Left renal pelvis (tissue), 4 donors: ENCODE results near the gene MALRD1. TPM values are rescaled to one million over a fixed set of nuclear protein-coding genes. Genes with fewer than 3 reads are reported as not detected.
A peak's percentile ranks its signal among the peaks of the same experiment; 100 is the strongest.
"Not testable (repeated sequence)": the region's sequence is repeated elsewhere in the genome, so short reads cannot be mapped to it uniquely, and the experiment has no call there.

ENCODE experiments used
- DNase-seq, 4 donors: peaks; one replicate each; pipeline ENCODE4 v3.0.0-alpha.2; 2013; ENCODE audit warnings: low read depth in 4 of 4, low spot score in 3 of 4
- polyA plus RNA-seq, 4 donors: library from polyadenylated mRNA; unstranded; fragments of 120-200 nt; gene quantifications; one replicate each; pipeline ENCODE4 v1.2.1, GENCODE V29; 2013; ENCODE audit not compliant: insufficient read length in 4 of 4

Gene MALRD1
- polyA plus RNA-seq, 4 donors, result 2.0 to 3.4 (median 2.4) TPM

GRCh38 chr10:19469521-19469920 is 420.9 kb downstream of the MALRD1 start:
- no peak for DNase-seq

- DNase-seq, result no peak
Measured at GRCh38 chr10:19479854-19480253, 431.3 kb downstream of the MALRD1 start.

- no peak for DNase-seq
Measured at GRCh38 chr10:19480353-19480752, 431.8 kb downstream of the MALRD1 start.

- no peak for DNase-seq
Measured at GRCh38 chr10:19483421-19483820, 434.8 kb downstream of the MALRD1 start.

- peak; percentile 10 to 50 (median 30) for DNase-seq
Measured at GRCh38 chr10:19488592-19489280, 440.1 kb downstream of the MALRD1 start.

GRCh38 chr10:19491166-19491565 is 442.6 kb downstream of the MALRD1 start:
- DNase-seq, result no peak

- DNase-seq, result no peak
Measured at GRCh38 chr10:19493917-19494316, 445.3 kb downstream of the MALRD1 start.

- DNase-seq, result no peak
Measured at GRCh38 chr10:19497026-19497425, 448.4 kb downstream of the MALRD1 start.

- no peak for DNase-seq
Measured at GRCh38 chr10:19498393-19499290, 450.0 kb downstream of the MALRD1 start.

GRCh38 chr10:19499291-19499770 is 450.7 kb downstream of the MALRD1 start:
- DNase-seq, result no peak

- DNase-seq, result no peak
Measured at GRCh38 chr10:19500959-19501358, 452.4 kb downstream of the MALRD1 start.

- no peak for DNase-seq
Measured at GRCh38 chr10:19505320-19506312, 457.0 kb downstream of the MALRD1 start.

GRCh38 chr10:19510005-19510732 is 461.6 kb downstream of the MALRD1 start:
- DNase-seq, result not testable (repeated sequence)

- no peak for DNase-seq
Measured at GRCh38 chr10:19518109-19518508, 469.5 kb downstream of the MALRD1 start.

- DNase-seq, result no peak
Measured at GRCh38 chr10:19518632-19519031, 470.0 kb downstream of the MALRD1 start.

- DNase-seq, result no peak
Measured at GRCh38 chr10:19531324-19531723, 482.7 kb downstream of the MALRD1 start.

- no peak for DNase-seq
Measured at GRCh38 chr10:19532411-19532810, 483.8 kb downstream of the MALRD1 start.

- DNase-seq, result no peak
Measured at GRCh38 chr10:19541299-19541698, 492.7 kb downstream of the MALRD1 start.

GRCh38 chr10:19546224-19546623 is 497.6 kb downstream of the MALRD1 start:
- no peak for DNase-seq

- DNase-seq, result no peak
Measured at GRCh38 chr10:19549503-19549902, 500.9 kb downstream of the MALRD1 start.
